GM19193 (cell line): ENCODE results near the gene C9orf50.

Experiments
- POLR2A ChIP-seq: IDR thresholded peaks from 4 replicates; pipeline ENCODE4 v1.6.1; 2011; ENCODE audit not compliant: insufficient read depth, insufficient read length; ENCODE audit errors: extremely low read depth

The C9orf50 gene

GRCh38 chr9:129653823-129654553 is 33.1 kb upstream of the C9orf50 start:
- no peak for TF ChIP-seq POLR2A

DNA sequence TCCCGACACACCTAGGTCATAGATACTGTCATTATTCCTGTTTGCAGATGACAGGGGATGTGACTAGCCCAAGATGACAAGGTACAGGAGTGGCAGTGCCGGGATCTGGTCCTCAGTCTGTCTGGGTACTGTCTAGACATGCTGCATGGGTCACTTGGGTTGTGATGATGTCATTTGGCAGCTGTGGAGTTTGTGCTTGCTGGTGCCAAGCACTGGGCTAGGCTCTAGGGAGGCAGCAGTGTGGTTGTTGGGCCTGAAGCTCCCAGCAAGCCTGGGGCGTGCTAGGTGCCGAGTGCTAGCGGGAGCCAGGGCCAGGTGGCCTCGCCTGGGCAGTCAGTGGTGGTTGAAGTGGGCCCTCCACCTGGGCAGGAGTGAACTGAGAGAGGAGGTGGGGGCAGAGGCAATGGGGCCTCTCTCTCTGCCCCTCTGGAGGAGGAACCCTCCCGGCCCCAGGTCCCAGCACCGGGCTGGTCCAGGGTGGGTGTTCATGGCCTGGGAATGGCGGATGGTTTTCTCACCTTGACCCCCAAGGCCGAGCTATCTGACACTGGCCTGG is 29.9 kb upstream of the C9orf50 start:
- TF ChIP-seq POLR2A, result no peak

DNA sequence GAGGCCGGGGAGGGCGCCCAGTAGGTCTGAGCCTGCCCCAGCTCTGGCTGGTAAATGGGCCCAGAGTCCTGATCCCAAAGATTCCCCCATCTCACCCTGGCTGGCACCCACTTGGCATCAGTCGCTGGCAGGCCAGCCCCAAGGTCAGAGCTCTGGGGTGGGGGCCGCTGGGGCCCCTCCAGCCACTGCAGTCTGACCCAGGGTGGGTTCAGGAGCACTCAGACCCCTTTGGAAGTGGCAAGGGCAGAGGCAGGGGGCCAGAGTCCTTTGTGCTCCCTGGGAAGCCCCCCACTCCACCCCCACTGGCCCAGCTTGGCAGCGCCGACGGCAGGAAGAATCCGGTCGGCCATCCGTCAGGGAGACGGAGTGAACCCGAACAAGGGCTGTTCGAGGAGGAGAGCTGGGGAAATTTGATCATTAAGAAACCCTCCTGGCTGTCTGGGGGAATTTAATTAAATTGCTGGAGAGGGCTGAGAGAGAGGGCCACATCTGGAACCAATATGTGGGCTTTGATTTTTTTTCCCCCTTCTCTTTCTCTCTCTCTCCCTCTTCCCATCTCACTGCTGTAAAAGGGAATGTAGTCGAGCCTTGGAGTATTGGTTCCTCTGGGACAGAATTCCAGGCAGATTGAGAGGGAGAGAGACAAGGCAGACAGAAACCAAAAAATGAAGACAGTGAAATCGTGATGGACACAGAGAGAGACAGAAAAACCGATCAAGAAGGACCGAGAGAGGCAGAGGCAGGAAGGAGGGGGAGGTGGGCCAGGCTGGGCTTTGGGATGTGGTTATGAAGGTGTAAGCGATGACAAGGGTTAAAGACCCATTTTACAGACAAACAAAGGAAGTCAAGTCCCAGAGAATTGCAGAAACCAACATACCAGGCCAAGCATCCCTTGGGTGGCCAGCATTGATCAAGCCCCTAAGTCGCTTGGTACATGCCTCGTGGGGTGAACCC is 29.1 kb upstream of the C9orf50 start:
- no peak for TF ChIP-seq POLR2A

- no peak for TF ChIP-seq POLR2A
Observed at GRCh38 chr9:129648764-129649115, 27.8 kb upstream of the C9orf50 start.

- no peak for TF ChIP-seq POLR2A
Observed at GRCh38 chr9:129648092-129648763, 27.3 kb upstream of the C9orf50 start.

DNA sequence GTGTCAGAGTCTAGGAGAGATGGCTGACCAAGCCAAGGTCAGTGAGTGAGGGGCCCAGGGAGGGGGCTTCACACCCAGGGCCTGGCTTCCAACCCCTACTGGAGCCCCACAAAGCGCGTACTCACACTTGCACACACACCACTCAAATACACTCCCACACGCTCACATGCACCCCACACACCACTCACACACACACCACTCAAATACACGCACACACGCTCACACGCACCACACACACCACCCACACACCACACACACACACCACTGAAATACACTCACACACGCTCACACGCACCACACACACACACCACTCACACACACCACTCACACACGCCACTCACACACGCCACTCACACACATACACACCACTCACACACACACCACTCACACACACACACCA is 26.7 kb upstream of the C9orf50 start:
- TF ChIP-seq POLR2A, result no peak

GRCh38 chr9:129646654-129647053 is 25.8 kb upstream of the C9orf50 start:
- no peak for TF ChIP-seq POLR2A

GRCh38 chr9:129646252-129646651 is 25.4 kb upstream of the C9orf50 start:
- TF ChIP-seq POLR2A, result no peak

GRCh38 chr9:129644902-129645301 is 24.0 kb upstream of the C9orf50 start:
- TF ChIP-seq POLR2A, result no peak

DNA sequence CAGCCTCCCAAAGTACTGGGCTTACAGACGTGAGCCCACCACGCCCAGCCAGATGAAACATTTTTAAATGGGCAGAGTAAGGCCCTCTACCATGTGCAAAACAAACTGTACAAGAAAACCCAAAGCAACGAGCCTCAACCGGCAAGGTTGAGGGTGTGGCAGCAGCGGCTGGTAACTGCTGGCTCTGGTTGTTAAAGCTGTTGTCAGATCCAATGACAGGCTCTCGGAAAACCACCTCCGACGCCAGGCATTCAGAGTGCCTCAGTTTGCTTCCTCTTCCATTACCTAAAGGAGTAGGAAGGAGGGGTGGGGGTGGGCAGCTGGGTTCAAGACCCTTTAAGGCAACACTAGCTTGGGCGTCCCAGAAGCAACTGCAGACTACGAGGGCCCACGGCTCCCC is 23.5 kb upstream of the C9orf50 start:
- TF ChIP-seq POLR2A, result no peak

GRCh38 chr9:129643706-129644105 is 22.8 kb upstream of the C9orf50 start:
- TF ChIP-seq POLR2A, result no peak

DNA sequence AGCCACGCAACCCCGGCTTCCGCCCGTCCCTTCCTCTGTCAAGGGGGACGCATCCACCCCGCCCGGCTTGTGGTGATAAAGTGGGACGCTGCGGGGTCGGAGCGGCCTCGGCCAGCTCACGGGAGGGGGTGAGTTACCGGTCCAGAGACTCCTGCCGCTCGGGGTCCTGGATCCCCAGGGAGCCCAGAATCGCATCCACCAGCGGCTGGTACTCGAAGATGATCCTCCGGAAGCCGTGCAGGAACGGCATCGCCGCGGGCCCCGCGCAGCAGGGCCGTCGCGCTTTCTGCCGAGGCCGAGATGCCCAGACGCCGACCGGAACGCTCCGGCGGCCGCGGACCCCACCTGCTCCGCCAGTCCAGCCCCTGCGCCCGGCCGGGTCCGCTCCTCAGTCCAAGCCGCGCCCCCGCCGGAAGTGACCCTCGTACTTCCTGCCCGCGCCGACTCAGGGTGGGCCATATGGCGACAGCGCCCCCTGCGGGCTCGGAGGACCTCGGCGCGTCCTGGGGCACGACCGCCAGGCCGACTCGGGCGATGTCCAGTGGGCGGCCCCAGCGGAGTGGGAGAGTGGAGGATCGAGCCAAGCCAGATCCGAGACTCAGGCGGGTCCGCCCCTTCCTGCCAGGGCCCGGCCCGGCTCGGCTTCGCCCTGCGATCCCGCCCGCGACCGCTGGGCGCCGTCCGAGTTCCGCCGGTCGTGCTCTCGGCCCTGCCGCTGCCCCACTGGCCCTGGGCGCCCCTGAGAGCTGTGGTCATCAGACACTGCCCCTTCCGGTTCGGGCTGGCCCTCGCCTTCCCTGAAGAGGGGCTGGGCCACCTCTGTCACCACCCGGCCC is 21.1 kb upstream of the C9orf50 start, which contains the start of gene ASB6:
TSS of gene ASB6 (minus strand) at position 402 of the 836 bp plus-strand sequence. CDS start at position 250, 152 bp downstream.
- TF ChIP-seq POLR2A, result peak; percentile 85

- no peak for TF ChIP-seq POLR2A
Observed at GRCh38 chr9:129640871-129641749, 20.2 kb upstream of the C9orf50 start.

- TF ChIP-seq POLR2A, result no peak
Observed at GRCh38 chr9:129640086-129640870, 19.4 kb upstream of the C9orf50 start.
